Measurements from ENCODE around the gene NPAS2. TPM values are rescaled to one million over a fixed set of nuclear protein-coding genes. Genes with fewer than 3 reads are reported as not detected.

NPAS2 gene
- total RNA-seq, 1 donor from 2014 or later: 8.2 TPM

GRCh38 chr2:100907832-100908231 lies 87.9 kb downstream of the NPAS2 start:
- DNase-seq (ENCODE audit: low read depth) (no peak), FAIRE-seq (no peak)
- Histone ChIP-seq H3K4me3 (ENCODE audit: low read depth, low read length) (no peak overlapping the region), H3K36me3 (ENCODE audit: control insufficient read depth, insufficient read depth, low read length) (peaks cover 6% of the 10 kb centered on the region), H3K27me3 (ENCODE audit: control insufficient read depth, insufficient read depth, low read length) (no peaks in the 10 kb centered on the region)
- no peak for TF ChIP-seq CTCF (IDR thresholded peaks at IDR 0.05; ENCODE audit: insufficient read depth, low read length, severe bottlenecking)

GRCh38 chr2:100909534-100910081 lies 89.7 kb downstream of the NPAS2 start:
- no peak for DNase-seq (ENCODE audit: low read depth)
- Histone ChIP-seq H3K27me3 (ENCODE audit: control insufficient read depth, insufficient read depth, low read length) (no peaks in the 10 kb centered on the region), H3K36me3 (ENCODE audit: control insufficient read depth, insufficient read depth, low read length) (peaks cover 6% of the 10 kb centered on the region), H3K4me3 (ENCODE audit: low read depth, low read length) (no peak overlapping the region)
- TF ChIP-seq CTCF (IDR thresholded peaks at IDR 0.05; ENCODE audit: insufficient read depth, low read length, severe bottlenecking): no peak
- FAIRE-seq: no peak

GRCh38 chr2:100910111-100910510 lies 90.2 kb downstream of the NPAS2 start:
- no peak for FAIRE-seq
- TF ChIP-seq CTCF (IDR thresholded peaks at IDR 0.05; ENCODE audit: insufficient read depth, low read length, severe bottlenecking): no peak
- H3K4me3 ChIP-seq (ENCODE audit: low read depth, low read length): no peak overlapping the region
- no peak for DNase-seq (ENCODE audit: low read depth)
- H3K36me3 ChIP-seq (ENCODE audit: control insufficient read depth, insufficient read depth, low read length): peaks cover 4% of the 10 kb centered on the region
- no peaks in the 10 kb centered on the region for H3K27me3 ChIP-seq (ENCODE audit: control insufficient read depth, insufficient read depth, low read length)

GRCh38 chr2:100919316-100919715 lies 99.4 kb downstream of the NPAS2 start:
- FAIRE-seq (no peak), DNase-seq (ENCODE audit: low read depth) (no peak)
- no peaks in the 10 kb centered on the region for H3K27me3 ChIP-seq (ENCODE audit: control insufficient read depth, insufficient read depth, low read length)
- no peak overlapping the region for H3K4me3 ChIP-seq (ENCODE audit: low read depth, low read length)
- peak; percentile 48 for TF ChIP-seq CTCF (IDR thresholded peaks at IDR 0.05; ENCODE audit: insufficient read depth, low read length, severe bottlenecking)
- no peaks in the 10 kb centered on the region for H3K36me3 ChIP-seq (ENCODE audit: control insufficient read depth, insufficient read depth, low read length)

- peak; percentile 6 for DNase-seq (ENCODE audit: low read depth)
- Histone ChIP-seq H3K27me3 (ENCODE audit: control insufficient read depth, insufficient read depth, low read length) (no peaks in the 10 kb centered on the region), H3K4me3 (ENCODE audit: low read depth, low read length) (no peak overlapping the region), H3K36me3 (ENCODE audit: control insufficient read depth, insufficient read depth, low read length) (peaks cover 4% of the 10 kb centered on the region)
- FAIRE-seq: no peak
- no peak for TF ChIP-seq CTCF (IDR thresholded peaks at IDR 0.05; ENCODE audit: insufficient read depth, low read length, severe bottlenecking)
Measured at GRCh38 chr2:100921685-100922161, 101.8 kb downstream of the NPAS2 start.

- H3K36me3 ChIP-seq (ENCODE audit: control insufficient read depth, insufficient read depth, low read length): peaks cover 7% of the 10 kb centered on the region
- H3K4me3 ChIP-seq (ENCODE audit: low read depth, low read length): no peak overlapping the region
- FAIRE-seq (no peak), DNase-seq (ENCODE audit: low read depth) (no peak)
- no peaks in the 10 kb centered on the region for H3K27me3 ChIP-seq (ENCODE audit: control insufficient read depth, insufficient read depth, low read length)
- no peak for TF ChIP-seq CTCF (IDR thresholded peaks at IDR 0.05; ENCODE audit: insufficient read depth, low read length, severe bottlenecking)
Measured at GRCh38 chr2:100923461-100924060, 103.6 kb downstream of the NPAS2 start.
